IMR-90 (cell line): ENCODE results near the gene TWSG1. TPM values are rescaled to one million over a fixed set of nuclear protein-coding genes. Genes with fewer than 3 reads are reported as not detected.

Source experiments
- ATAC-seq: fragments of 200-7000 bp; cut with Tn5 transposase; 2 replicates; pipeline ENCODE4 v1.9.1; 2020; ENCODE audit warnings: low read depth, mild to moderate bottlenecking, moderate library complexity
- BruUV-seq: library from RNA; stranded (reverse); fragments of 400-500 nt; replicated peaks from 2 replicates; lab custom pipeline; 2021; lab: Mats Ljungman, UMichigan
- CTCF ChIA-PET: fragments of 300-600 bp; formaldehyde crosslinking; extraction: SDS; loops from one replicate; lab custom pipeline; 2021; ENCODE audit warnings: antibody characterized with exemption; lab: Yijun Ruan, JAX
- POLR2A ChIA-PET: fragments of 300-600 bp; sonication (Branson Sonifier 250); formaldehyde crosslinking; loops from one replicate; lab custom pipeline; 2022; ENCODE audit warnings: antibody characterized with exemption; ENCODE audit not compliant: unreplicated experiment; lab: Charles Lee
- DNase-seq: peaks from one replicate; pipeline ENCODE4 v3.0.0; 2013
- H2AFZ ChIP-seq: replicated peaks from 2 replicates; pipeline ENCODE3; 2013; ENCODE audit warnings: low read length, mild to moderate bottlenecking; ENCODE audit not compliant: poor library complexity
- H2AK5ac ChIP-seq: 2 replicates; pipeline ENCODE4 v1.6.1; 2013; ENCODE audit warnings: low read depth, low read length, inconsistent platforms
- H2AK9ac ChIP-seq: replicated peaks from 2 replicates; pipeline ENCODE3; 2013; ENCODE audit warnings: mild to moderate bottlenecking, low read depth, low read length, moderate library complexity; ENCODE audit not compliant: poor library complexity
- H2BK120ac ChIP-seq: 2 replicates; pipeline ENCODE4 v1.6.1; 2013; ENCODE audit warnings: low read depth, low read length, inconsistent platforms
- H2BK15ac ChIP-seq: 3 replicates; pipeline ENCODE4 v1.6.1; 2013; ENCODE audit warnings: low read depth, low read length, inconsistent platforms
- H2BK20ac ChIP-seq: 2 replicates; pipeline ENCODE4 v1.6.1; 2013; ENCODE audit warnings: low read depth, mild to moderate bottlenecking, inconsistent platforms, low read length, moderate library complexity
- H2BK5ac ChIP-seq: 2 replicates; pipeline ENCODE4 v1.6.1; 2013; ENCODE audit warnings: mild to moderate bottlenecking, low read depth, low read length, inconsistent platforms; ENCODE audit not compliant: poor library complexity, severe bottlenecking
- H3K14ac ChIP-seq: replicated peaks from 2 replicates; pipeline ENCODE4 v1.6.1; 2013; ENCODE audit warnings: low read depth, low read length, inconsistent platforms
- H3K18ac ChIP-seq: 2 replicates; pipeline ENCODE4 v1.6.1; 2013; ENCODE audit warnings: low read depth, low read length, control low read depth
- H3K23ac ChIP-seq: 2 replicates; pipeline ENCODE4 v1.6.1; 2013; ENCODE audit warnings: low read depth, low read length, inconsistent platforms
- H3K27ac ChIP-seq: 2 replicates; pipeline ENCODE4 v1.5.1; 2013; ENCODE audit warnings: mild to moderate bottlenecking, control low read depth, low read length; ENCODE audit not compliant: insufficient read depth
- H3K27me3 ChIP-seq: 2 replicates; pipeline ENCODE4 v1.6.1; 2013; ENCODE audit warnings: low read length; ENCODE audit not compliant: control insufficient read depth, insufficient read depth
- H3K36me3 ChIP-seq: 2 replicates; pipeline ENCODE4 v1.6.1; 2013; ENCODE audit warnings: low read length, mixed read lengths; ENCODE audit not compliant: control insufficient read depth, insufficient read depth
- H3K4ac ChIP-seq: 2 replicates; pipeline ENCODE4 v1.6.1; 2013; ENCODE audit warnings: low read depth, low read length, inconsistent platforms
- H3K4me1 ChIP-seq: 2 replicates; pipeline ENCODE4 v1.6.1; 2013; ENCODE audit warnings: low read length, mixed read lengths; ENCODE audit not compliant: control insufficient read depth, insufficient read depth
- H3K4me2 ChIP-seq: 2 replicates; pipeline ENCODE4 v1.6.1; 2013; ENCODE audit warnings: low read depth, mild to moderate bottlenecking, control low read depth, low read length, moderate library complexity
- H3K4me3 ChIP-seq: 2 replicates; pipeline ENCODE4 v1.5.1; 2013; ENCODE audit warnings: low read depth, mild to moderate bottlenecking, control low read depth, low read length, moderate library complexity; ENCODE audit not compliant: insufficient read depth
- H3K56ac ChIP-seq: 2 replicates; pipeline ENCODE4 v1.6.1; 2013; ENCODE audit warnings: low read length, inconsistent platforms; ENCODE audit not compliant: insufficient read depth; ENCODE audit errors: extremely low read depth
- H3K79me1 ChIP-seq, 2 experiments: 2 replicates each; pipeline ENCODE4 v1.6.1; 2013; ENCODE audit warnings: low read length in 2 of 2, inconsistent platforms in 1 of 2, low read depth in 1 of 2
- H3K9ac ChIP-seq: 2 replicates; pipeline ENCODE4 v1.6.1; 2013; ENCODE audit warnings: low read depth, low read length, control low read depth
- H3K9me1 ChIP-seq: 2 replicates; pipeline ENCODE4 v1.6.1; 2013; ENCODE audit warnings: low read length, inconsistent platforms; ENCODE audit not compliant: insufficient read depth
- H3K9me3 ChIP-seq: 2 replicates; pipeline ENCODE4 v1.6.1; 2013; ENCODE audit warnings: low read length; ENCODE audit not compliant: control insufficient read depth, insufficient read depth
- H4K20me1 ChIP-seq: 2 replicates; pipeline ENCODE4 v1.6.1; 2013; ENCODE audit warnings: low read length, inconsistent platforms; ENCODE audit not compliant: insufficient read depth
- H4K5ac ChIP-seq: 2 replicates; pipeline ENCODE4 v1.6.1; 2013; ENCODE audit warnings: mild to moderate bottlenecking, low read depth, low read length, control low read depth
- H4K8ac ChIP-seq, 2 experiments: 2 replicates each; pipeline ENCODE4 v1.6.1; 2013; ENCODE audit warnings: low read depth in 2 of 2, low read length in 2 of 2, control low read depth in 1 of 2, inconsistent platforms in 1 of 2
- H4K91ac ChIP-seq: 2 replicates; pipeline ENCODE4 v1.6.1; 2013; ENCODE audit warnings: low read depth, low read length, inconsistent platforms; ENCODE audit not compliant: insufficient read depth
- BHLHE40 ChIP-seq: fragments of 150-350 bp; IDR thresholded peaks from 2 replicates; pipeline ENCODE4 v1.6.1; 2016; ENCODE audit warnings: mild to moderate bottlenecking, low read depth, low read length
- CEBPB ChIP-seq: IDR thresholded peaks from 2 replicates; pipeline ENCODE4 v1.6.1; 2012; ENCODE audit warnings: low read depth, low read length, improper control_type of control experiment
- CHD1 ChIP-seq: IDR thresholded peaks from 2 replicates; pipeline ENCODE4 v1.6.1; 2012; ENCODE audit warnings: low read depth, low read length, improper control_type of control experiment
- CTCF ChIP-seq: conservative IDR thresholded peaks from 2 replicates; pipeline ENCODE4 v1.5.1; 2012; ENCODE audit warnings: mild to moderate bottlenecking, low read depth, low read length, improper control_type of control experiment
- ELK1 ChIP-seq: fragments of 150-350 bp; IDR thresholded peaks from 2 replicates; pipeline ENCODE4 v1.6.1; 2016; ENCODE audit warnings: low read depth, mild to moderate bottlenecking, low read length, moderate library complexity, borderline replicate concordance
- FOS ChIP-seq: fragments of 150-350 bp; IDR thresholded peaks from 2 replicates; pipeline ENCODE4 v1.6.1; 2016; ENCODE audit warnings: low read depth, low read length
- MAFK ChIP-seq: IDR thresholded peaks from 2 replicates; pipeline ENCODE4 v1.6.1; 2012; ENCODE audit warnings: low read depth, low read length, improper control_type of control experiment
- MAZ ChIP-seq: IDR thresholded peaks from 2 replicates; pipeline ENCODE4 v1.6.1; 2012; ENCODE audit warnings: low read depth, mild to moderate bottlenecking, low read length, improper control_type of control experiment, moderate library complexity, borderline replicate concordance
- MXI1 ChIP-seq: IDR thresholded peaks from 2 replicates; pipeline ENCODE4 v1.6.1; 2012; ENCODE audit warnings: low read depth, mild to moderate bottlenecking, low read length, moderate library complexity, borderline replicate concordance
- NFE2L2 ChIP-seq: fragments of 150-350 bp; IDR thresholded peaks from 2 replicates; pipeline ENCODE4 v1.6.1; 2016; ENCODE audit warnings: low read depth, mild to moderate bottlenecking, low read length
- POLR2A ChIP-seq: IDR thresholded peaks from 2 replicates; pipeline ENCODE4 v1.6.1; 2012; ENCODE audit warnings: mild to moderate bottlenecking, low read depth, low read length
- RAD21 ChIP-seq: IDR thresholded peaks from 2 replicates; pipeline ENCODE4 v1.6.1; 2012; ENCODE audit warnings: low read length, improper control_type of control experiment
- RCOR1 ChIP-seq: IDR thresholded peaks from 2 replicates; pipeline ENCODE4 v1.6.1; 2012; ENCODE audit warnings: mild to moderate bottlenecking, low read length, improper control_type of control experiment; ENCODE audit not compliant: insufficient replicate concordance
- RFX5 ChIP-seq: IDR thresholded peaks from 2 replicates; pipeline ENCODE4 v1.8.0; 2012; ENCODE audit warnings: low read depth, mild to moderate bottlenecking, low read length, moderate library complexity
- SMC3 ChIP-seq: fragments of 150-350 bp; IDR thresholded peaks from 2 replicates; pipeline ENCODE4 v1.6.1; 2016; ENCODE audit warnings: low read depth, mild to moderate bottlenecking, antibody characterized with exemption, low read length, moderate library complexity
- USF2 ChIP-seq: fragments of 150-350 bp; IDR thresholded peaks from 2 replicates; pipeline ENCODE4 v1.6.1; 2017; ENCODE audit warnings: mild to moderate bottlenecking, antibody characterized with exemption, low read length, low read depth
- WGBS, 2 experiments: methylation state at CpG; one replicate each; pipeline versions ENCODE4 v1.1.5 to v1.1.7; 2013; ENCODE audit warnings: missing lambda C conversion rate in 2 of 2; ENCODE audit not compliant: insufficient read length in 1 of 2; ENCODE audit errors: extremely low coverage in 2 of 2; 5-methylcytosine and 5-hydroxymethylcytosine counted together
- dilution Hi-C: fragments of 300-500 bp; cut with HindIII; formaldehyde crosslinking; loops from one replicate; pipeline ENCODE4 v1.14.3; 2018; ENCODE audit warnings: low sequenced_read_pairs; ENCODE audit not compliant: unreplicated experiment
- in situ Hi-C: fragments of 300-500 bp; cut with MboI; formaldehyde crosslinking; loops from 3 replicates; pipeline ENCODE4 v1.14.3; 2019; ENCODE audit warnings: low sequenced_read_pairs, inconsistent platforms, mixed read lengths
- intact Hi-C: fragments of 100-400 bp; cut with micrococcal nuclease; formaldehyde crosslinking; loops from 2 replicates; pipeline ENCODE4 v1.10.0; 2022
- polyA plus RNA-seq, 3 experiments: library from polyadenylated mRNA; depleted of rRNA; stranded (reverse); fragments of >200 nt; gene quantifications; 2 replicates each; pipeline ENCODE4 v1.2.3, GENCODE V29; 2012; ENCODE audit warnings: low replicate concordance in 1 of 3
- total RNA-seq: library from RNA; depleted of rRNA; stranded (reverse); fragments of >200 nt; gene quantifications from 2 replicates; pipeline ENCODE4 v1.2.3, GENCODE V29; 2012

TWSG1 gene
- total and polyA plus RNA-seq, 2 of the 4 experiments (the other 2 are of a cell fraction) = 80.4 to 115 TPM

- ChIA-PET CTCF (no interaction called here), POLR2A (no interaction called here)
- Histone ChIP-seq H2BK15ac (no peak overlapping the region), H3K18ac (no peak overlapping the region), H3K9me1 (peaks cover 3% of the 10 kb centered on the region; the same call in 1 of the 2 replicates), H3K23ac (no peak overlapping the region), H3K4me3 (no peak overlapping the region), H3K79me1 (no peaks in the 10 kb centered on the region), H3K4ac (no peak overlapping the region), H4K20me1 (no peaks in the 10 kb centered on the region), H3K14ac (no peak overlapping the region), H2BK5ac (no peak overlapping the region), H3K27me3 (no peaks in the 10 kb centered on the region; the same call in 1 of the 2 replicates), H3K4me1 (no peaks in the 10 kb centered on the region), H2AK5ac (no peak overlapping the region), H2AFZ (no peak overlapping the region), H2BK20ac (no peak overlapping the region), H3K36me3 (no peaks in the 10 kb centered on the region), H4K91ac (no peak overlapping the region), H4K8ac (no peak overlapping the region), H3K9ac (no peak overlapping the region), H3K9me3 (peaks cover 13% of the 10 kb centered on the region), H2BK120ac (no peak overlapping the region), H4K5ac (no peak overlapping the region), H3K4me2 (no peak overlapping the region), H3K27ac (no peak overlapping the region), H2AK9ac (no peak overlapping the region), H3K56ac (no peak overlapping the region)
- BruUV-seq = no TSS peak
- whole genome bisulfite sequencing, 2 experiments = 91% methylated on average over 4 of the region's 7 CpGs; no CpG with 5 or more reads in 1 of the 2 experiments
- intact Hi-C loops (no loop called here), in situ Hi-C loops (no loop called here), dilution Hi-C loops (no loop called here)
- no peak for DNase-seq
- ATAC-seq = no peak
- no peak for TF ChIP-seq MAZ
- no peak for TF ChIP-seq MAFK
- TF ChIP-seq FOS = no peak
- TF ChIP-seq POLR2A = no peak
- no peak for TF ChIP-seq CHD1
- no peak for TF ChIP-seq NFE2L2
- no peak for TF ChIP-seq RAD21
- TF ChIP-seq CTCF = no peak
- TF ChIP-seq USF2 = no peak
- TF ChIP-seq SMC3 = no peak
- no peak for TF ChIP-seq CEBPB
- no peak for TF ChIP-seq MXI1
- TF ChIP-seq RCOR1 = no peak
- no peak for TF ChIP-seq RFX5
- TF ChIP-seq BHLHE40 = no peak
- no peak for TF ChIP-seq ELK1
These were observed 112.8 kb downstream of the TWSG1 start for GRCh38 chr18:9447334-9447733.
